ENCODE measurements around the gene PIAS2. TPM values are rescaled to one million over a fixed set of nuclear protein-coding genes. Genes with fewer than 3 reads are reported as not detected.

Gene PIAS2
- total RNA-seq, 1 experiment from 2014 or later: 30.6 TPM

DNA sequence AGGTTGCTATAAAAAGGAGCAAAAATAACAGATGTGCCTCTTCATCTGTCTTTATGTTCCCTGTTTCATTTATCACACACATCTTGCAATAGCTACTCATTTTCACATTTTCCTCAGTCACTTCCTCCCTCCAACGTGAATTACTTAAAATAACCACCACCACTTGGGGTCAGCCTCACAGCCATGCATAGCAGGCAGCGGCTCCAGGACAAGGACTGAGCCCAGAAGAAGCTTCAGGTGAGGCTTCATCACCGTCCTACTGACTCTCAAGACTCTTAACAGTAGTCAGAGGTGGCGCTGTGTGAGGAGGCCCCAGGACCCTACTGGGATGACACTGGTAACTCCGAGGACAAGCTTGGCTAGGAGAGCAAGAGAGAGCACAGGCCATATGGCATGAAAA, 144.9 kb downstream of the PIAS2 start:
- ATAC-seq (no peak), DNase-seq (ENCODE audit: low read depth, low spot score) (no peak)
- H3K27me3 ChIP-seq (ENCODE audit: control insufficient read depth, insufficient read depth, low read length): no peaks in the 10 kb centered on the region
- ChIA-PET CTCF (no interaction called here), POLR2A (no interaction called here)
- BruUV-seq (replicated peaks): no TSS peak
- H3K36me3 ChIP-seq (ENCODE audit: control insufficient read depth, insufficient read depth, low read length): no peaks in the 10 kb centered on the region
- no peak overlapping the region for H3K4me3 ChIP-seq (ENCODE audit: low read depth in 2 of 2, low read length in 2 of 2)
- no peaks in the 10 kb centered on the region for H3K9me3 ChIP-seq (ENCODE audit: control insufficient read depth, insufficient read depth, low read depth, low read length)
- in situ Hi-C loops (cut with HindIII; ENCODE audit: low pct_unique_long_range_greater_than_20kb, low sequenced_read_pairs) (no loop called here), intact Hi-C loops (cut with micrococcal nuclease; ENCODE audit: unreplicated experiment) (no loop called here)
- TF ChIP-seq, protein P1, sequence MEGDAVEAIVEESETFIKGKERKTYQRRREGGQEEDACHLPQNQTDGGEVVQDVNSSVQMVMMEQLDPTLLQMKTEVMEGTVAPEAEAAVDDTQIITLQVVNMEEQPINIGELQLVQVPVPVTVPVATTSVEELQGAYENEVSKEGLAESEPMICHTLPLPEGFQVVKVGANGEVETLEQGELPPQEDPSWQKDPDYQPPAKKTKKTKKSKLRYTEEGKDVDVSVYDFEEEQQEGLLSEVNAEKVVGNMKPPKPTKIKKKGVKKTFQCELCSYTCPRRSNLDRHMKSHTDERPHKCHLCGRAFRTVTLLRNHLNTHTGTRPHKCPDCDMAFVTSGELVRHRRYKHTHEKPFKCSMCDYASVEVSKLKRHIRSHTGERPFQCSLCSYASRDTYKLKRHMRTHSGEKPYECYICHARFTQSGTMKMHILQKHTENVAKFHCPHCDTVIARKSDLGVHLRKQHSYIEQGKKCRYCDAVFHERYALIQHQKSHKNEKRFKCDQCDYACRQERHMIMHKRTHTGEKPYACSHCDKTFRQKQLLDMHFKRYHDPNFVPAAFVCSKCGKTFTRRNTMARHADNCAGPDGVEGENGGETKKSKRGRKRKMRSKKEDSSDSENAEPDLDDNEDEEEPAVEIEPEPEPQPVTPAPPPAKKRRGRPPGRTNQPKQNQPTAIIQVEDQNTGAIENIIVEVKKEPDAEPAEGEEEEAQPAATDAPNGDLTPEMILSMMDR (IDR thresholded peaks at IDR 0.05): no peak
- TF ChIP-seq TCF7L2 (IDR thresholded peaks at IDR 0.05; ENCODE audit: low read depth, low read length) (no peak), SIN3A (IDR thresholded peaks at IDR 0.05; ENCODE audit: borderline replicate concordance, insufficient read depth, low read depth, low read length) (no peak), POLR2AphosphoS5 (IDR thresholded peaks at IDR 0.05; ENCODE audit: low read depth, low read length) (no peak)
- TF ChIP-seq, protein P2, sequence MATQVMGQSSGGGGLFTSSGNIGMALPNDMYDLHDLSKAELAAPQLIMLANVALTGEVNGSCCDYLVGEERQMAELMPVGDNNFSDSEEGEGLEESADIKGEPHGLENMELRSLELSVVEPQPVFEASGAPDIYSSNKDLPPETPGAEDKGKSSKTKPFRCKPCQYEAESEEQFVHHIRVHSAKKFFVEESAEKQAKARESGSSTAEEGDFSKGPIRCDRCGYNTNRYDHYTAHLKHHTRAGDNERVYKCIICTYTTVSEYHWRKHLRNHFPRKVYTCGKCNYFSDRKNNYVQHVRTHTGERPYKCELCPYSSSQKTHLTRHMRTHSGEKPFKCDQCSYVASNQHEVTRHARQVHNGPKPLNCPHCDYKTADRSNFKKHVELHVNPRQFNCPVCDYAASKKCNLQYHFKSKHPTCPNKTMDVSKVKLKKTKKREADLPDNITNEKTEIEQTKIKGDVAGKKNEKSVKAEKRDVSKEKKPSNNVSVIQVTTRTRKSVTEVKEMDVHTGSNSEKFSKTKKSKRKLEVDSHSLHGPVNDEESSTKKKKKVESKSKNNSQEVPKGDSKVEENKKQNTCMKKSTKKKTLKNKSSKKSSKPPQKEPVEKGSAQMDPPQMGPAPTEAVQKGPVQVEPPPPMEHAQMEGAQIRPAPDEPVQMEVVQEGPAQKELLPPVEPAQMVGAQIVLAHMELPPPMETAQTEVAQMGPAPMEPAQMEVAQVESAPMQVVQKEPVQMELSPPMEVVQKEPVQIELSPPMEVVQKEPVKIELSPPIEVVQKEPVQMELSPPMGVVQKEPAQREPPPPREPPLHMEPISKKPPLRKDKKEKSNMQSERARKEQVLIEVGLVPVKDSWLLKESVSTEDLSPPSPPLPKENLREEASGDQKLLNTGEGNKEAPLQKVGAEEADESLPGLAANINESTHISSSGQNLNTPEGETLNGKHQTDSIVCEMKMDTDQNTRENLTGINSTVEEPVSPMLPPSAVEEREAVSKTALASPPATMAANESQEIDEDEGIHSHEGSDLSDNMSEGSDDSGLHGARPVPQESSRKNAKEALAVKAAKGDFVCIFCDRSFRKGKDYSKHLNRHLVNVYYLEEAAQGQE (IDR thresholded peaks at IDR 0.05; ENCODE audit: insufficient read depth in 1 of 2, low read depth in 2 of 2, low read length in 1 of 2): no peak
- no peaks in the 10 kb centered on the region for H3K4me1 ChIP-seq (ENCODE audit: control insufficient read depth, insufficient read depth, low read length)
- no peak overlapping the region for H3K27ac ChIP-seq (ENCODE audit: low read length)

DNA sequence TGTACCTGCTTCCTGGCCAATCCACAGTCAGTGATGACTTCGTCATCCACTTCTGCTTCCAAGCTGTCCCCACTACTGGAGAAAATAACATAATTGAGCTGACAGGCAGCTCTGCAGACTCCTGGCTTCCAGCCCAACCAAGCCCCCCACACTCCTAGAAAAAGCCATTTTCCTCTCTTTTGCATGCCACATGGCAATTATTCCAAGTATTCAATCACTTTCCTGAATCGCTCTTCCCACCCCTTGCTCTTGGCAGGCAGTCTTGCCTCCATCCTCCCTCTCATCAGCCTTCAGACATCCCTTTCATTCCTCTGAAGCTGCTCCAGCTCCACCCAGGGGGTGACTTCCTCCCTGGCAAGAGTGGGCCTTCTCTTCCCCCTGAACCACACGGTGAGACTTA, 146.2 kb downstream of the PIAS2 start:
- ChIA-PET CTCF (interaction anchor here (0.7 kb wide), 1 partner anchor 33 kb away, joined by 3 read pairs; no protein-coding TSS in a partner anchor), POLR2A (no interaction called here)
- no TSS peak for BruUV-seq (replicated peaks)
- TF ChIP-seq SIN3A (IDR thresholded peaks at IDR 0.05; ENCODE audit: borderline replicate concordance, insufficient read depth, low read depth, low read length): no peak
- TF ChIP-seq TCF7L2 (IDR thresholded peaks at IDR 0.05; ENCODE audit: low read depth, low read length): no peak
- TF ChIP-seq POLR2AphosphoS5 (IDR thresholded peaks at IDR 0.05; ENCODE audit: low read depth, low read length): no peak
- TF ChIP-seq, protein P1 (IDR thresholded peaks at IDR 0.05): no peak
- TF ChIP-seq, protein P2 (IDR thresholded peaks at IDR 0.05; ENCODE audit: insufficient read depth in 1 of 2, low read depth in 2 of 2, low read length in 1 of 2): no peak
- no peaks in the 10 kb centered on the region for H3K4me1 ChIP-seq (ENCODE audit: control insufficient read depth, insufficient read depth, low read length)
- DNase-seq (ENCODE audit: low read depth, low spot score) (no peak), ATAC-seq (no peak)
- H3K9me3 ChIP-seq (ENCODE audit: control insufficient read depth, insufficient read depth, low read depth, low read length): no peaks in the 10 kb centered on the region
- no peak overlapping the region for H3K4me3 ChIP-seq (ENCODE audit: low read depth in 2 of 2, low read length in 2 of 2)
- intact Hi-C loops (cut with micrococcal nuclease; ENCODE audit: unreplicated experiment): no loop called here
- in situ Hi-C loops (cut with HindIII; ENCODE audit: low pct_unique_long_range_greater_than_20kb, low sequenced_read_pairs): no loop called here
- no peaks in the 10 kb centered on the region for H3K36me3 ChIP-seq (ENCODE audit: control insufficient read depth, insufficient read depth, low read length)
- H3K27me3 ChIP-seq (ENCODE audit: control insufficient read depth, insufficient read depth, low read length): no peaks in the 10 kb centered on the region
- no peak overlapping the region for H3K27ac ChIP-seq (ENCODE audit: low read length)
